ENCODE measurements around the gene PIEZO2. TPM values are rescaled to one million over a fixed set of nuclear protein-coding genes. Genes with fewer than 3 reads are reported as not detected.

The PIEZO2 gene
- total and polyA plus RNA-seq, 2 of the 8 experiments (the other 6 are each of a cell fraction or from before 2014, with no cell fraction given), result 4.7 to 16.5 TPM

GRCh38 chr18:11104307-11104706 lies 45.1 kb downstream of the PIEZO2 start (continued):
- no peak for TF ChIP-seq RNF2 (IDR thresholded peaks at IDR 0.05; ENCODE audit: borderline replicate concordance, low read depth, low read length, missing control alignments, poor library complexity, severe bottlenecking)
- TF ChIP-seq KDM1A (IDR thresholded peaks at IDR 0.05; ENCODE audit: borderline replicate concordance, low read length), result no peak
- no peak for TF ChIP-seq CEBPB (IDR thresholded peaks at IDR 0.05; ENCODE audit: low read depth, low read length)
- no peak for TF ChIP-seq POU5F1 (IDR thresholded peaks at IDR 0.05; ENCODE audit: low read depth, low read length)
- no peak for TF ChIP-seq TEAD4 (IDR thresholded peaks at IDR 0.05; ENCODE audit: low read depth, low read length)
- TF ChIP-seq RBBP5 (IDR thresholded peaks at IDR 0.05; ENCODE audit: borderline replicate concordance, low read depth, low read length), result no peak
- no peak for TF ChIP-seq E2F6 (IDR thresholded peaks at IDR 0.05)
